Measurements from ENCODE around the gene LGR5. TPM values are rescaled to one million over a fixed set of nuclear protein-coding genes. Genes with fewer than 3 reads are reported as not detected.

The LGR5 gene
- total and polyA plus RNA-seq, 2 of the 8 experiments (the other 6 are each of a cell fraction or from before 2014, with no cell fraction given) = 0.08 to 0.19 TPM

DNA sequence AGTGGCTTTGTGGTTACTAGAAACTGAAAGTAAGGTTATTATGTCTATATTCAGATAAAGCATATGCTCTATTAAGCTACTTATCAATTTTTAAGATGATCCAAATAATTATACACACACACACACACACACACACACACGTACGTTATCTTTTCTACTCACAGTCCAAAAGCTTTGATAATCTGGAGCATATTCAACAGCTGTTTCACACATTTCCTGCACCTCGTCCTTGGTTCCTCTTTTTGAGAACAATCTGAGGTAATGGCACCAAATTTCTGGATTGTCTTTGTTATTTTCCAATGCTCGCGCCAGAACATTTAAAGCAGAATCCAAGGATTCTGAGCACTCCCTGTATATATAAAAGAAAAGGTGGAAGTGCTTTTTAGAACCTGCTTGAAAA lies 186.5 kb downstream of the LGR5 start (continued):
- TF ChIP-seq, protein P1, sequence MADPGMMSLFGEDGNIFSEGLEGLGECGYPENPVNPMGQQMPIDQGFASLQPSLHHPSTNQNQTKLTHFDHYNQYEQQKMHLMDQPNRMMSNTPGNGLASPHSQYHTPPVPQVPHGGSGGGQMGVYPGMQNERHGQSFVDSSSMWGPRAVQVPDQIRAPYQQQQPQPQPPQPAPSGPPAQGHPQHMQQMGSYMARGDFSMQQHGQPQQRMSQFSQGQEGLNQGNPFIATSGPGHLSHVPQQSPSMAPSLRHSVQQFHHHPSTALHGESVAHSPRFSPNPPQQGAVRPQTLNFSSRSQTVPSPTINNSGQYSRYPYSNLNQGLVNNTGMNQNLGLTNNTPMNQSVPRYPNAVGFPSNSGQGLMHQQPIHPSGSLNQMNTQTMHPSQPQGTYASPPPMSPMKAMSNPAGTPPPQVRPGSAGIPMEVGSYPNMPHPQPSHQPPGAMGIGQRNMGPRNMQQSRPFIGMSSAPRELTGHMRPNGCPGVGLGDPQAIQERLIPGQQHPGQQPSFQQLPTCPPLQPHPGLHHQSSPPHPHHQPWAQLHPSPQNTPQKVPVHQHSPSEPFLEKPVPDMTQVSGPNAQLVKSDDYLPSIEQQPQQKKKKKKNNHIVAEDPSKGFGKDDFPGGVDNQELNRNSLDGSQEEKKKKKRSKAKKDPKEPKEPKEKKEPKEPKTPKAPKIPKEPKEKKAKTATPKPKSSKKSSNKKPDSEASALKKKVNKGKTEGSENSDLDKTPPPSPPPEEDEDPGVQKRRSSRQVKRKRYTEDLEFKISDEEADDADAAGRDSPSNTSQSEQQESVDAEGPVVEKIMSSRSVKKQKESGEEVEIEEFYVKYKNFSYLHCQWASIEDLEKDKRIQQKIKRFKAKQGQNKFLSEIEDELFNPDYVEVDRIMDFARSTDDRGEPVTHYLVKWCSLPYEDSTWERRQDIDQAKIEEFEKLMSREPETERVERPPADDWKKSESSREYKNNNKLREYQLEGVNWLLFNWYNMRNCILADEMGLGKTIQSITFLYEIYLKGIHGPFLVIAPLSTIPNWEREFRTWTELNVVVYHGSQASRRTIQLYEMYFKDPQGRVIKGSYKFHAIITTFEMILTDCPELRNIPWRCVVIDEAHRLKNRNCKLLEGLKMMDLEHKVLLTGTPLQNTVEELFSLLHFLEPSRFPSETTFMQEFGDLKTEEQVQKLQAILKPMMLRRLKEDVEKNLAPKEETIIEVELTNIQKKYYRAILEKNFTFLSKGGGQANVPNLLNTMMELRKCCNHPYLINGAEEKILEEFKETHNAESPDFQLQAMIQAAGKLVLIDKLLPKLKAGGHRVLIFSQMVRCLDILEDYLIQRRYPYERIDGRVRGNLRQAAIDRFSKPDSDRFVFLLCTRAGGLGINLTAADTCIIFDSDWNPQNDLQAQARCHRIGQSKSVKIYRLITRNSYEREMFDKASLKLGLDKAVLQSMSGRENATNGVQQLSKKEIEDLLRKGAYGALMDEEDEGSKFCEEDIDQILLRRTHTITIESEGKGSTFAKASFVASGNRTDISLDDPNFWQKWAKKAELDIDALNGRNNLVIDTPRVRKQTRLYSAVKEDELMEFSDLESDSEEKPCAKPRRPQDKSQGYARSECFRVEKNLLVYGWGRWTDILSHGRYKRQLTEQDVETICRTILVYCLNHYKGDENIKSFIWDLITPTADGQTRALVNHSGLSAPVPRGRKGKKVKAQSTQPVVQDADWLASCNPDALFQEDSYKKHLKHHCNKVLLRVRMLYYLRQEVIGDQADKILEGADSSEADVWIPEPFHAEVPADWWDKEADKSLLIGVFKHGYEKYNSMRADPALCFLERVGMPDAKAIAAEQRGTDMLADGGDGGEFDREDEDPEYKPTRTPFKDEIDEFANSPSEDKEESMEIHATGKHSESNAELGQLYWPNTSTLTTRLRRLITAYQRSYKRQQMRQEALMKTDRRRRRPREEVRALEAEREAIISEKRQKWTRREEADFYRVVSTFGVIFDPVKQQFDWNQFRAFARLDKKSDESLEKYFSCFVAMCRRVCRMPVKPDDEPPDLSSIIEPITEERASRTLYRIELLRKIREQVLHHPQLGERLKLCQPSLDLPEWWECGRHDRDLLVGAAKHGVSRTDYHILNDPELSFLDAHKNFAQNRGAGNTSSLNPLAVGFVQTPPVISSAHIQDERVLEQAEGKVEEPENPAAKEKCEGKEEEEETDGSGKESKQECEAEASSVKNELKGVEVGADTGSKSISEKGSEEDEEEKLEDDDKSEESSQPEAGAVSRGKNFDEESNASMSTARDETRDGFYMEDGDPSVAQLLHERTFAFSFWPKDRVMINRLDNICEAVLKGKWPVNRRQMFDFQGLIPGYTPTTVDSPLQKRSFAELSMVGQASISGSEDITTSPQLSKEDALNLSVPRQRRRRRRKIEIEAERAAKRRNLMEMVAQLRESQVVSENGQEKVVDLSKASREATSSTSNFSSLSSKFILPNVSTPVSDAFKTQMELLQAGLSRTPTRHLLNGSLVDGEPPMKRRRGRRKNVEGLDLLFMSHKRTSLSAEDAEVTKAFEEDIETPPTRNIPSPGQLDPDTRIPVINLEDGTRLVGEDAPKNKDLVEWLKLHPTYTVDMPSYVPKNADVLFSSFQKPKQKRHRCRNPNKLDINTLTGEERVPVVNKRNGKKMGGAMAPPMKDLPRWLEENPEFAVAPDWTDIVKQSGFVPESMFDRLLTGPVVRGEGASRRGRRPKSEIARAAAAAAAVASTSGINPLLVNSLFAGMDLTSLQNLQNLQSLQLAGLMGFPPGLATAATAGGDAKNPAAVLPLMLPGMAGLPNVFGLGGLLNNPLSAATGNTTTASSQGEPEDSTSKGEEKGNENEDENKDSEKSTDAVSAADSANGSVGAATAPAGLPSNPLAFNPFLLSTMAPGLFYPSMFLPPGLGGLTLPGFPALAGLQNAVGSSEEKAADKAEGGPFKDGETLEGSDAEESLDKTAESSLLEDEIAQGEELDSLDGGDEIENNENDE (IDR thresholded peaks at IDR 0.05; ENCODE audit: insufficient replicate concordance, low read length) = no peak
- TF ChIP-seq RFX5 (IDR thresholded peaks at IDR 0.05; ENCODE audit: borderline replicate concordance, low read depth, low read length) (no peak), ASH2L (IDR thresholded peaks at IDR 0.05; ENCODE audit: low read length) (no peak), SUZ12 (IDR thresholded peaks at IDR 0.05; ENCODE audit: low read length) (no peak), TCF12 (IDR thresholded peaks at IDR 0.05; ENCODE audit: low read depth, low read length) (no peak), MAX (IDR thresholded peaks at IDR 0.05) (no peak), SRF (IDR thresholded peaks at IDR 0.05; ENCODE audit: low read depth, low read length) (no peak)
